Breast epithelium (tissue), 4 donors: ENCODE data around the gene ALKBH5. TPM values are rescaled to one million over a fixed set of nuclear protein-coding genes. Genes with fewer than 3 reads are reported as not detected.

ENCODE experiments used
- DNase-seq, 2 donors: peaks; one replicate each; pipeline ENCODE4 v3.0.0-alpha.2; 2019; ENCODE audit warnings: low spot score in 2 of 2
- H3K27ac ChIP-seq, 2 donors: fragments of 200-600 bp; sonication (generic) in 1 of 2; one replicate each; pipeline ENCODE4 v1.5.1; 2016 to 2019; ENCODE audit warnings: mild to moderate bottlenecking in 1 of 2
- H3K27me3 ChIP-seq, 2 donors: fragments of 200-600 bp; sonication (generic) in 1 of 2; one replicate each; pipeline versions ENCODE4 v1.5.1 to v1.6.0; 2017 to 2019; ENCODE audit warnings: control low read depth in 1 of 2, mild to moderate bottlenecking in 1 of 2
- H3K36me3 ChIP-seq: fragments of 200-600 bp; one replicate; pipeline ENCODE4 v1.5.1; 2019
- H3K4me1 ChIP-seq, 2 donors: fragments of 200-600 bp; sonication (generic); one replicate each; pipeline ENCODE4 v1.5.1; 2016 to 2019; ENCODE audit warnings: control low read depth in 1 of 2
- H3K4me3 ChIP-seq, 3 donors: fragments of 200-600 bp; sonication (generic); 1 replicate in 2 of 3; 2 replicates in 1 of 3; pipeline ENCODE4 v1.5.1; 2016 to 2019; ENCODE audit warnings: mild to moderate bottlenecking in 3 of 3, moderate library complexity in 2 of 3
- H3K9me3 ChIP-seq, 2 donors: fragments of 200-600 bp; sonication (generic) in 1 of 2; one replicate each; pipeline ENCODE4 v1.5.1; 2016 to 2019; ENCODE audit warnings: control low read depth in 1 of 2
- POLR2A ChIP-seq: fragments of 450-650 bp; IDR thresholded peaks from one replicate; pipeline ENCODE4 v1.6.1; 2016; ENCODE audit warnings: antibody characterized with exemption, mild to moderate bottlenecking, moderate library complexity
- POLR2AphosphoS5 ChIP-seq, 3 donors: sonication (generic); formaldehyde crosslinking; IDR thresholded peaks; one replicate each; pipeline ENCODE4 v1.6.1; 2017; ENCODE audit warnings: antibody characterized with exemption in 3 of 3
- intact Hi-C: fragments of 100-400 bp; cut with DNase I; formaldehyde crosslinking; loops from one replicate; pipeline ENCODE4 v1.15.1; 2023; ENCODE audit warnings: low total_unique reads
- total RNA-seq, 3 donors: library from RNA; depleted of rRNA; stranded (reverse); fragments of >200 nt; gene quantifications; one replicate each; pipeline ENCODE4 v1.1.0, GENCODE V29; 2016
- TF ChIP-seq, protein P1 (sequence below), 3 donors: fragments of 450-650 bp; IDR thresholded peaks; one replicate each; pipeline ENCODE4 v1.5.1; 2016 to 2017; ENCODE audit warnings: antibody characterized with exemption in 3 of 3, mild to moderate bottlenecking in 3 of 3, moderate library complexity in 3 of 3

ALKBH5 gene
- total RNA-seq, 3 donors from 2014 or later: 80.0 to 90.0 (median 82.3) TPM

DNA sequence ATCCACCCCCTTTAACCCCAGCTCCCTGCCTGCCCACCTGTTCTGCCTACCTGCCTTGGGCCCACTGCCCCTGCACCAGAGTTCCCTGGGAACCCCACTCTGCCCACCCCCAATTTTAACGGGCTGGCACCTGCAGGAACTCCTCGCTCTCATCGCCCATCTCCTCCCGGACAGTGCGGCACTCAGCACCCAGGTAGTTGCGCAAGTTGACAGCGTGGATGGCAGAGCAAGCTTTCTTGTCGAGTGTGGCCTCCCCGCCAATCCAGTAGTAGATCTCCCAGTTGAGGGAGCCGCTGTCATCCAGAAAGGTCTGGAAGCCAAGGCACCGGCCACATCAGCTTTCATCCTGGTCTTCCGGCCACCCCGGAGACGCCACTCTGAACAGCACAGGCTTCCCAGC, 67.1 kb downstream of the ALKBH5 start:
- H3K27ac ChIP-seq: no peak overlapping the region
- peaks cover 7% of the 10 kb centered on the region for H3K36me3 ChIP-seq
- H3K27me3 ChIP-seq: no peaks in the 10 kb centered on the region
- no peaks in the 10 kb centered on the region for H3K9me3 ChIP-seq
- TF ChIP-seq POLR2A (no peak), POLR2AphosphoS5 (IDR thresholded peaks at IDR 0.05) (no peak)
- TF ChIP-seq, protein P1, sequence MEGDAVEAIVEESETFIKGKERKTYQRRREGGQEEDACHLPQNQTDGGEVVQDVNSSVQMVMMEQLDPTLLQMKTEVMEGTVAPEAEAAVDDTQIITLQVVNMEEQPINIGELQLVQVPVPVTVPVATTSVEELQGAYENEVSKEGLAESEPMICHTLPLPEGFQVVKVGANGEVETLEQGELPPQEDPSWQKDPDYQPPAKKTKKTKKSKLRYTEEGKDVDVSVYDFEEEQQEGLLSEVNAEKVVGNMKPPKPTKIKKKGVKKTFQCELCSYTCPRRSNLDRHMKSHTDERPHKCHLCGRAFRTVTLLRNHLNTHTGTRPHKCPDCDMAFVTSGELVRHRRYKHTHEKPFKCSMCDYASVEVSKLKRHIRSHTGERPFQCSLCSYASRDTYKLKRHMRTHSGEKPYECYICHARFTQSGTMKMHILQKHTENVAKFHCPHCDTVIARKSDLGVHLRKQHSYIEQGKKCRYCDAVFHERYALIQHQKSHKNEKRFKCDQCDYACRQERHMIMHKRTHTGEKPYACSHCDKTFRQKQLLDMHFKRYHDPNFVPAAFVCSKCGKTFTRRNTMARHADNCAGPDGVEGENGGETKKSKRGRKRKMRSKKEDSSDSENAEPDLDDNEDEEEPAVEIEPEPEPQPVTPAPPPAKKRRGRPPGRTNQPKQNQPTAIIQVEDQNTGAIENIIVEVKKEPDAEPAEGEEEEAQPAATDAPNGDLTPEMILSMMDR (IDR thresholded peaks at IDR 0.05): no peak
- no peak overlapping the region for H3K4me3 ChIP-seq
- H3K4me1 ChIP-seq: no peaks in the 10 kb centered on the region
- intact Hi-C loops: no loop called here
- no peak for DNase-seq

DNA sequence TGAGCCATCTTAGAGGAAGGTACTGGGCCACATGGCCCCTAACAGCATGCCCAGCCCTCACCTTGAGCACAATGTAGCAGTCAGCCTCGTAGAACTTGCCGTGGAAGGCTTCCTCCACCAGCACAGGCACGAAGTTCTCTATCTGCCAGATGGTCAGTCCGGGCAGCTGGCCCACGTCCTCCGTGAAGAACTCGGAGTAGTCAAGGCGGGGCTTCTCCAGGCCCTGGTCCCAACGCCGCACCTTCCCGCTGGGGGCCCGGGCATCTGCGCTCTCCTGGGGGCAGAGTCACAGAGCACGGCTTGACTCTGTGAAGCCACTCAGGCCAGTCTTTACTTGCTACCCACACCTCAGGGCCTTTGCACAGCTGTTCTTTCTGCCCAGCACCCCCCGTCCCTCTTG, 67.6 kb downstream of the ALKBH5 start:
- TF ChIP-seq, protein P1 (IDR thresholded peaks at IDR 0.05): no peak
- no peak for TF ChIP-seq POLR2AphosphoS5 (IDR thresholded peaks at IDR 0.05)
- no peak for TF ChIP-seq POLR2A
- Histone ChIP-seq H3K4me1 (no peaks in the 10 kb centered on the region), H3K27ac (no peak overlapping the region), H3K9me3 (no peaks in the 10 kb centered on the region), H3K4me3 (no peak overlapping the region), H3K27me3 (no peaks in the 10 kb centered on the region), H3K36me3 (peaks cover 7% of the 10 kb centered on the region)
- DNase-seq: no peak
- intact Hi-C loops: no loop called here

DNA sequence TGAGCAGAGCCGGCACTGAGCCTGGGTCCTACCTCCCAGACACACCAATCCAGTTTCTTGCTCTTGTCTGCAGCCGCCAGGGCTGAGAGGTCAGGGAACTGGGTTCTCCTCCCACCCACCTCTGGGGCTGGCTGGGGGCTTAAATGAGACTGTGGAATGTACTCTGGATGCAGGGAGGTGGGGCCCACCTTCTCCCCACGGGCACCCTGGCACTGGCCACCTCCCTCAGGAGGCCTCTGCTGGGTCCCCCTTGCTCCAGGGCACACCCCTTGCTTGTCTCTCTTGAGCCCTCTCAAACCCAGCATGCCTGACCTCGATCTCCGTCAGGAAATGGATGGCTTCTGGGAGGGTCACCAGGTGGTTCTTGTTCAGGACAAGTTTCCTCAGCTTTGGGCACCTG, 68.5 kb downstream of the ALKBH5 start:
- no peak for DNase-seq
- intact Hi-C loops: no loop called here
- no peaks in the 10 kb centered on the region for H3K27me3 ChIP-seq
- H3K4me1 ChIP-seq: peaks cover 5 to 6% of the 10 kb centered on the region in 2 donors
- H3K36me3 ChIP-seq: peaks cover 7% of the 10 kb centered on the region
- no peak overlapping the region for H3K27ac ChIP-seq
- no peak overlapping the region for H3K4me3 ChIP-seq
- no peaks in the 10 kb centered on the region for H3K9me3 ChIP-seq
- TF ChIP-seq, protein P1 (IDR thresholded peaks at IDR 0.05): no peak
- no peak for TF ChIP-seq POLR2A
- no peak for TF ChIP-seq POLR2AphosphoS5 (IDR thresholded peaks at IDR 0.05)

DNA sequence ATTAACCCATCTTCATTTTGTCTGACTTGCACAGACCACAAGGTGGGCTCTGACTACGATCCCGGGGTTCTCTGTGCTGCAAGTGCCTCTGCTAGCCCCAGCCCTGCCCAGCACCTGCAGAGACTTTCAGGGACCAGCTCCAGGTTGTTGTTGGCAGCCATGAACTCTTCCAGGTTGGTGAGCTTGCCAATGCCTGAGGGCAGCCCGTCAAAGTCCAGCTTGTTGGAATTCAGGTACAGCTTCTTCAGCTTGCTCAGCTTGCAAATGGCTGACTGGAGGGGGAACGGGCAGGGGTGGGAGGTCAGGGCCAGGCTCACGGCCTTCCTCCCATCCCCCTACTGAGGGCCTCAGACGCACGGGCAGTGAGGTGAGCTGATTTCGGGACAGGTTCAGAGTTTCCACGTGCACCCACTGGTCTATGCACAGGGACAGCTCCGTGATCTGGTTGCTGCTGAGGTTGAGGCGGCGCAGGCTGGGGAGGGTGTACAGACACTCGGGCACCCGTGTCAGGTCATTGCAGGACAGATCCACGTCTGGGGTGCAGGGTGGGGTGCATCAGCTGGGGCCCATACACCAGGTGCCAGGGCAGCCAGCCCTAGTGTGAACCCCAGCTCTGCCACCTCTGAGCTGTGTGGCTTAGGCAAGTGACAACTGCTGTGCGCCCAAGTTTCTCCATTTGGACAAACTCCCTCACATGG, 69.7 kb downstream of the ALKBH5 start:
- H3K4me1 ChIP-seq: peaks cover 6 to 8% of the 10 kb centered on the region in 2 donors
- TF ChIP-seq POLR2AphosphoS5 (IDR thresholded peaks at IDR 0.05) (no peak), POLR2A (no peak)
- TF ChIP-seq, protein P1 (IDR thresholded peaks at IDR 0.05): no peak
- no peak overlapping the region for H3K27ac ChIP-seq
- no peaks in the 10 kb centered on the region for H3K27me3 ChIP-seq
- intact Hi-C loops: no loop called here
- H3K36me3 ChIP-seq: peaks cover 7% of the 10 kb centered on the region
- DNase-seq: peak; percentile 45 to 85
- no peaks in the 10 kb centered on the region for H3K9me3 ChIP-seq
- no peak overlapping the region for H3K4me3 ChIP-seq

DNA sequence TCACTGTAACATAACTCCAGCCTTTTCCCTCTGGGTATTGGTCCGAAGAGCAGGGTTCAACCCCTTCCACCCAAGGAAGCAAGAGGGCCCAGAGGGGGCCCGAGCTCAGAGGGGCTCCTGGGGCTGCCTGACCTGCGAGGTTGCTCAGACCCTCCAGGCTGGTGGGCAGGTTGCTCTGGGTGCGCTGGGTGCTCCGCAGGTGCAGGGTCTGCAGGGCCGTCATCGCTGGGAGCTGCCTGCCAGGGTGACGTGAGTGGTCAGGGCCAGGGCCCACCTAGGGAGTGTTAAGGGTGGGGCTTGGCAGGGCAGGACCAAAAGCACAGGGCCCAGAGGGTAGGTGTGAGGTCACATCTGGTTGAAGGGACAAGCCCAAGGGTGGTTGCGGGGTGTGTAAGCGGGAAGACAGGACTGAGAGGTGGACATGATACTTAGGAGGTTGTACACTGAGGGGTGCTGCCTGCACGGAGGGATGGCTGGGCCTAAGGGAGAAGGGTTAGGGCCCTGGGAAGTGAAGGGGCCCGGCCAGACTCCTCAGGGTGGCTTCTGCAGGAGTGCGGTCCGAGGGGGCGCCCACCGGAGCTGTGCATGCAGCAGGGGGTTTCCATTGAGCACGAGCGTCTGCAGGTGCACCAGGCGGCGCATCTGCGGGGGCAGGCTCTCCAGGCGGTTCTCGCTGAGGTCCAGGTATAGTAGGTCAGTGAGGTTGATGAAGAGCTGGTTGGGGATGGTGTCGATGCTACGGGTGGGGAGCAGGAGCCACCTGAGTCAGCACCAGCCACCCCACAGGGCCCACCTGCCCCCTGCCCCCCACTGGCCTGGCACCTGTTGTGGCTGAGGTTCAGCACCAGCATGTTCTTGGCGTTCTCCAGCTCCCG, 70.6 kb downstream of the ALKBH5 start:
- Histone ChIP-seq H3K27ac (no peak overlapping the region), H3K9me3 (no peaks in the 10 kb centered on the region), H3K36me3 (peaks cover 7% of the 10 kb centered on the region)

More for the DNA sequence above, 70.6 kb downstream of the ALKBH5 start:
- TF ChIP-seq, protein P1 (IDR thresholded peaks at IDR 0.05): no peak
- TF ChIP-seq POLR2AphosphoS5 (IDR thresholded peaks at IDR 0.05): no peak
- TF ChIP-seq POLR2A: no peak
- peaks cover 6 to 8% of the 10 kb centered on the region in 2 donors for H3K4me1 ChIP-seq
- no peak overlapping the region for H3K4me3 ChIP-seq
- H3K27me3 ChIP-seq: no peaks in the 10 kb centered on the region
- DNase-seq: no peak
- intact Hi-C loops: no loop called here
